AG10803 (cell line): ENCODE measurements around the gene C22orf15.

Source experiments
- DNase-seq: peaks from one replicate; pipeline ENCODE4 v3.0.0; 2010; ENCODE audit warnings: low read depth
- H3K4me3 ChIP-seq: 2 replicates; pipeline ENCODE4 v1.5.1; 2011; ENCODE audit warnings: mild to moderate bottlenecking, low read length, control low read depth
- CTCF ChIP-seq: conservative IDR thresholded peaks from 2 replicates; pipeline ENCODE4 v1.5.1; 2011; ENCODE audit warnings: mild to moderate bottlenecking, low read length, control low read depth, inconsistent platforms

The C22orf15 gene

GRCh38 chr22:23743303-23743705 is 19.5 kb upstream of the C22orf15 start:
- no peak for TF ChIP-seq CTCF
- no peak overlapping the region for H3K4me3 ChIP-seq
- no peak for DNase-seq

- no peak for TF ChIP-seq CTCF
- no peak overlapping the region for H3K4me3 ChIP-seq
Measured at GRCh38 chr22:23744001-23744400, 18.8 kb upstream of the C22orf15 start.

GRCh38 chr22:23744485-23744884 is 18.3 kb upstream of the C22orf15 start:
- DNase-seq = no peak
- no peak for TF ChIP-seq CTCF
- H3K4me3 ChIP-seq = no peak overlapping the region

More at GRCh38 chr22:23744001-23744400, 18.8 kb upstream of the C22orf15 start:
- no peak for DNase-seq

GRCh38 chr22:23745791-23746190 is 17.0 kb upstream of the C22orf15 start:
- TF ChIP-seq CTCF = no peak
- DNase-seq = no peak
- H3K4me3 ChIP-seq = no peak overlapping the region

- DNase-seq = no peak
- peak overlapping the region; percentile 82 for H3K4me3 ChIP-seq
- no peak for TF ChIP-seq CTCF
Measured at GRCh38 chr22:23749841-23750301, 12.9 kb upstream of the C22orf15 start.

GRCh38 chr22:23750367-23750713 is 12.4 kb upstream of the C22orf15 start:
- no peak for DNase-seq
- no peak for TF ChIP-seq CTCF
- peak overlapping the region; percentile 82 for H3K4me3 ChIP-seq

- peak; percentile 76 for DNase-seq
- peak; percentile 20 for TF ChIP-seq CTCF
- H3K4me3 ChIP-seq = peak within 1 kb of the TSS; percentile 82
Measured at GRCh38 chr22:23750714-23751440, 11.9 kb upstream of the C22orf15 start, which contains the start of gene ZNF70. Gene ZNF70 (minus strand): TSS chr22:23751112. CDS start chr22:23745140, 5,972 bp downstream.
